ENCODE results near the gene DDX47. TPM values are rescaled to one million over a fixed set of nuclear protein-coding genes. Genes with fewer than 3 reads are reported as not detected.
A peak's percentile ranks its signal among the peaks of the same experiment; 100 is the strongest.

The DDX47 gene
- total RNA-seq, result 69.4 and 74.4 TPM in 2 replicates
- polyA plus RNA-seq, result 51.6 and 56.2 TPM in 2 replicates

DNA sequence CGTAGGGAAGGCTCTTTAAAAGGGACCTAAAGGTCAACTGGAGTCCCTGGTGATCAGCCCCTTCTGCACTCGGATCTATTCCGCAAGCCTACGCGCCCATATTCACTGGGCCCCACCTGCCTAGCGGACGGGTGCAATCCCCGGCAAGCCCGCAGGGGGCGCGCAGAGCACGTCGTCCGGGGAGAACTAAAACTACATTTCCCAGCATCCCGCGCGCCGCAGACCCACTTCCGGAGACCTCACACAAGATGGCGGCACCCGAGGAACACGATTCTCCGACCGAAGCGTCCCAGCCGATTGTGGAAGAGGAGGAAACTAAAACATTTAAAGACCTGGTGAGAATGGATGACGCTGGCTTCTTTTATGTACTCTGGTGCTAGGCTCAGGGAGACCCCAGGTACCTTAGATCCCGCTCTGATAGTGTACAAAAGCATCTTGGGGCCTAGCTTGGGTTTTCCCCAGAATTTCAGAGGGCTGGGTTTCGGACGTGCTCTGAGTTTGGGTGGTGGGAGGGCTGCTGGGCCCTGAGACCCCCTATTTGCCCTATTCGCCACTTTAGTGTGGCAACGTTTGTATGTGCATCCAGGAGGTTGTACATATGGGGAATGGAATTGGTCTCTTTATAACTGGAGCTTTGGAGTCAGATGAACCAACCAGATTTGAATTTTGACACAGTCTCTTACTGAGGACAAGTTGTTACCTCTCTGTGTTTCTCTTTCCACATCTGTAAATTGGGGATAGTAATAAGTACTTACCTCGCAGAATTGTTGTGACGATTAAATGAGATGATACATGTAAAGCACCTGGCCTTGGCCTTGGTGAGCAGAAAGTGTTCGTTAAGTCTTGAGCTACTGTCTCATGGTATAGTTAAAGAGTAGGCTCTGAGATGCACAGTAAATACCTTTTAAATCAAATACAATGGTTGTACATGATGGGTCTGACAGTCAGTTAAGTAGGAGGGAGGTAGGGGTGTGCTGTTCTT lies at the start of gene DDX47:
TSS of gene DDX47 (plus strand) at position 227 of the 982 bp plus-strand sequence. CDS start at position 249, 22 bp downstream.
- Histone ChIP-seq H4K20me1 (ENCODE audit: insufficient read depth, poor library complexity, severe bottlenecking) (no peaks in the 10 kb centered on the region), H2AFZ (peak within 1 kb of the TSS; percentile 60), H3K27me3 (no peaks in the 10 kb centered on the region), H3K4me2 (peak within 1 kb of the TSS; percentile 91), H3K9me3 (ENCODE audit: low read depth) (no peaks in the 10 kb centered on the region), H3K27ac (peak within 1 kb of the TSS; percentile 74), H3K4me1 (ENCODE audit: insufficient read depth) (peaks cover 6% of the 10 kb centered on the region), H3K36me3 (replicated peaks; ENCODE audit: insufficient read depth, low read depth) (no peaks in the 10 kb centered on the region), H3K4me3 (peak within 1 kb of the TSS; percentile 92), H3K9me2 (replicated peaks; ENCODE audit: insufficient read depth) (no peaks in the 10 kb centered on the region), H3K79me2 (peaks cover 52% of the 10 kb centered on the region)
- no peak for TF ChIP-seq EZH2 (IDR thresholded peaks at IDR 0.05; ENCODE audit: borderline replicate concordance)
- TF ChIP-seq EZH2phosphoT487 (IDR thresholded peaks at IDR 0.05; ENCODE audit: low read depth, severe bottlenecking, unreplicated experiment), result no peak
- TF ChIP-seq, protein P1, sequence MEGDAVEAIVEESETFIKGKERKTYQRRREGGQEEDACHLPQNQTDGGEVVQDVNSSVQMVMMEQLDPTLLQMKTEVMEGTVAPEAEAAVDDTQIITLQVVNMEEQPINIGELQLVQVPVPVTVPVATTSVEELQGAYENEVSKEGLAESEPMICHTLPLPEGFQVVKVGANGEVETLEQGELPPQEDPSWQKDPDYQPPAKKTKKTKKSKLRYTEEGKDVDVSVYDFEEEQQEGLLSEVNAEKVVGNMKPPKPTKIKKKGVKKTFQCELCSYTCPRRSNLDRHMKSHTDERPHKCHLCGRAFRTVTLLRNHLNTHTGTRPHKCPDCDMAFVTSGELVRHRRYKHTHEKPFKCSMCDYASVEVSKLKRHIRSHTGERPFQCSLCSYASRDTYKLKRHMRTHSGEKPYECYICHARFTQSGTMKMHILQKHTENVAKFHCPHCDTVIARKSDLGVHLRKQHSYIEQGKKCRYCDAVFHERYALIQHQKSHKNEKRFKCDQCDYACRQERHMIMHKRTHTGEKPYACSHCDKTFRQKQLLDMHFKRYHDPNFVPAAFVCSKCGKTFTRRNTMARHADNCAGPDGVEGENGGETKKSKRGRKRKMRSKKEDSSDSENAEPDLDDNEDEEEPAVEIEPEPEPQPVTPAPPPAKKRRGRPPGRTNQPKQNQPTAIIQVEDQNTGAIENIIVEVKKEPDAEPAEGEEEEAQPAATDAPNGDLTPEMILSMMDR (IDR thresholded peaks at IDR 0.05; ENCODE audit: poor library complexity), result peak; percentile 93
- WGBS (ENCODE audit: low lambda C conversion rate, missing lambda C conversion rate), result 4% methylated on average over 35 of the region's 35 CpGs
- peak; percentile 96 for DNase-seq (ENCODE audit: low spot score)

DNA sequence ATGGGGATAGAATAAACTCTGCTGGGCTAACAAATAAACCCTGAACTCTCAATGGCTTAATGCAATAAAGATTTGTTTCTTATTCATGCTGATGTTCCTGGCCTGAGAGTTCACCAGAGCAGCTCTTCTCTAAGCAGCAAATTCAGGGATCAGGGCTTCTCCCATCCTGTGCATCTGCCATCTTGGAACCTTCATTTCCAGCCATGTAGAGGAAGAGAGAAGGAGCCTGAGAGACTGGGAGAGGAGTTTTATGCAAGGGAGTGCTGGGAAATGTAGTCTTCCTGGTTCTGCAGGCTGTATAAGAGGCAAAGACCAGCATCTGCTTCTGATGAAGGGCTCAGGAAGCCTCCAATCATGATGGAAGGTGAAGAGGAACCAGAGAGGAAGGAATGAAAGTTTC lies 48.3 kb upstream of the DDX47 start:
- Histone ChIP-seq H3K27ac (no peak overlapping the region), H3K9me3 (ENCODE audit: low read depth) (no peaks in the 10 kb centered on the region), H3K4me1 (ENCODE audit: insufficient read depth) (no peaks in the 10 kb centered on the region), H3K9me2 (replicated peaks; ENCODE audit: insufficient read depth) (no peaks in the 10 kb centered on the region), H3K4me3 (no peak overlapping the region), H3K79me2 (no peaks in the 10 kb centered on the region), H4K20me1 (ENCODE audit: insufficient read depth, poor library complexity, severe bottlenecking) (no peaks in the 10 kb centered on the region), H2AFZ (no peak overlapping the region), H3K36me3 (replicated peaks; ENCODE audit: insufficient read depth, low read depth) (no peaks in the 10 kb centered on the region), H3K27me3 (no peaks in the 10 kb centered on the region), H3K4me2 (no peak overlapping the region)
- no peak for DNase-seq (ENCODE audit: low spot score)
- TF ChIP-seq, protein P1 (IDR thresholded peaks at IDR 0.05; ENCODE audit: poor library complexity), result no peak
- TF ChIP-seq EZH2phosphoT487 (IDR thresholded peaks at IDR 0.05; ENCODE audit: low read depth, severe bottlenecking, unreplicated experiment), result no peak
- TF ChIP-seq EZH2 (IDR thresholded peaks at IDR 0.05; ENCODE audit: borderline replicate concordance), result no peak

DNA sequence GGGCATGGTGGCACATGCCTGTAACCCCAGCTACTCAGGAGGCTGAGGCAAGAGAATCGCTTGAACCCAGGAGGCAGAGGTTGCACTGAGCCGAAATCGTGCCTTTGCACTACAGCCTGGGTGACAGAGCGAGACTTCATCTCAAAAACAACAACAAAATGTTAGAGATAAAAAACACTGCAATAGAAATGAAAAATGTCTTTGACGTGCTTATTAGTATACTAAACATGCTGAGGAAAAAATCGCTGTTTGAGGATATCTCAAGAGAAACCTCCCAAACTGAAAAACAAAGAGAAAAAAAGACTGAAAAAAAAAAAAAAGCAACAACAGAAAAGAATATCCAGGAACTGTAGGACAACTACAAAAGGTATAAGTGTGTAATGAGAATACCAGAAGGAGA lies 42.9 kb upstream of the DDX47 start:
- whole genome bisulfite sequencing (ENCODE audit: low lambda C conversion rate, missing lambda C conversion rate), result 100% methylated on average over 6 of the region's 6 CpGs
- Histone ChIP-seq H4K20me1 (ENCODE audit: insufficient read depth, poor library complexity, severe bottlenecking) (no peaks in the 10 kb centered on the region), H3K27ac (no peak overlapping the region)

More for the DNA sequence above, 42.9 kb upstream of the DDX47 start:
- no peak for DNase-seq (ENCODE audit: low spot score)
- no peaks in the 10 kb centered on the region for H3K4me1 ChIP-seq (ENCODE audit: insufficient read depth)
- H3K4me3 ChIP-seq, result no peak overlapping the region
- no peaks in the 10 kb centered on the region for H3K36me3 ChIP-seq (replicated peaks; ENCODE audit: insufficient read depth, low read depth)
- H3K9me3 ChIP-seq (ENCODE audit: low read depth), result no peaks in the 10 kb centered on the region
- TF ChIP-seq, protein P1 (IDR thresholded peaks at IDR 0.05; ENCODE audit: poor library complexity), result no peak
- TF ChIP-seq EZH2 (IDR thresholded peaks at IDR 0.05; ENCODE audit: borderline replicate concordance) (no peak), EZH2phosphoT487 (IDR thresholded peaks at IDR 0.05; ENCODE audit: low read depth, severe bottlenecking, unreplicated experiment) (no peak)
- H2AFZ ChIP-seq, result no peak overlapping the region
- no peaks in the 10 kb centered on the region for H3K79me2 ChIP-seq
- H3K4me2 ChIP-seq, result no peak overlapping the region
- no peaks in the 10 kb centered on the region for H3K27me3 ChIP-seq
- no peaks in the 10 kb centered on the region for H3K9me2 ChIP-seq (replicated peaks; ENCODE audit: insufficient read depth)
